ENCODE data around the gene RNF187. TPM values are rescaled to one million over a fixed set of nuclear protein-coding genes. Genes with fewer than 3 reads are reported as not detected.

The RNF187 gene
- total RNA-seq, 1 experiment from 2014 or later: 63.4 TPM

- Histone ChIP-seq H3K56ac (ENCODE audit: insufficient read length, low read depth, low read length) (no peak overlapping the region), H3K27ac (ENCODE audit: insufficient read length, low read depth, low read length) (no peak overlapping the region)
Measured at GRCh38 chr1:228450200-228450599, 37.0 kb upstream of the RNF187 start.

More at GRCh38 chr1:228450200-228450599, 37.0 kb upstream of the RNF187 start:
- no peaks in the 10 kb centered on the region for H3K23me2 ChIP-seq (ENCODE audit: insufficient read length, low read depth, low read length, poor library complexity, severe bottlenecking)
- no peak overlapping the region for H3K4me3 Mint-ChIP-seq
- H3K9me3 Mint-ChIP-seq: no peaks in the 10 kb centered on the region; a peak in 1 of 5 replicates
- peaks cover 57% of the 10 kb centered on the region for H3K27me3 Mint-ChIP-seq (ENCODE audit: low read depth)
- peaks cover 2% of the 10 kb centered on the region; the same call in 1 of the 2 replicates for H3K4me1 ChIP-seq (ENCODE audit: insufficient read depth, low read length)
- H3K9me3 ChIP-seq (ENCODE audit: control insufficient read depth, low read depth, low read length): no peaks in the 10 kb centered on the region
- peaks cover 15 to 16% of the 10 kb centered on the region in 2 experiments for H3K4me1 Mint-ChIP-seq
- H2BK120ac ChIP-seq (ENCODE audit: low read depth, low read length, poor library complexity, severe bottlenecking): no peak overlapping the region
- H3K14ac ChIP-seq (ENCODE audit: insufficient read depth, low read length): no peak overlapping the region
- H4K91ac ChIP-seq (ENCODE audit: insufficient read length, low read depth, low read length): no peak overlapping the region
- no peak overlapping the region for H2BK5ac ChIP-seq (ENCODE audit: insufficient read length, low read length)
- DNase-seq: no peak
- no CpG with 5 or more reads among the region's 11 CpGs for WGBS (ENCODE audit: extremely low coverage, insufficient read length, low lambda C conversion rate)
- H3K36me3 Mint-ChIP-seq (ENCODE audit: insufficient read depth in 1 of 3, low read depth in 3 of 3): peaks cover 4 to 8% (median 5%) of the 10 kb centered on the region in 3 experiments; a peak in 6 of 7 replicates
- H3K4ac ChIP-seq (ENCODE audit: low read depth, low read length): no peak overlapping the region
- no peak overlapping the region for H3K18ac ChIP-seq (ENCODE audit: insufficient read length, low read depth, low read length)
- H2AK5ac ChIP-seq (ENCODE audit: insufficient read length, low read length): no peak overlapping the region
- no peak overlapping the region for H2BK20ac ChIP-seq (ENCODE audit: low read depth, low read length, poor library complexity, severe bottlenecking)
- H3K79me1 ChIP-seq (ENCODE audit: insufficient read depth, low read depth, low read length, poor library complexity, severe bottlenecking): no peaks in the 10 kb centered on the region
- H4K8ac ChIP-seq (replicated peaks; ENCODE audit: insufficient read length, low read depth, low read length): no peak overlapping the region
- peaks cover 15% of the 10 kb centered on the region; the same call in 1 of the 2 replicates for H3K27me3 ChIP-seq (ENCODE audit: insufficient read depth, low read length)
- H4K5ac ChIP-seq (ENCODE audit: insufficient read length, low read depth, low read length): no peak overlapping the region
- H4K20me1 ChIP-seq (ENCODE audit: control insufficient read depth, insufficient read depth, insufficient read length): no peaks in the 10 kb centered on the region
- H3K79me2 ChIP-seq (ENCODE audit: insufficient read depth, low read length): no peaks in the 10 kb centered on the region
- TF ChIP-seq CTCF (conservative IDR thresholded peaks at IDR 0.05): no peak
- no peak overlapping the region for H3T11ph ChIP-seq (ENCODE audit: low read length)
- H2AFZ ChIP-seq (ENCODE audit: low read length): no peak overlapping the region
- no peak overlapping the region for H3K23ac ChIP-seq (ENCODE audit: insufficient read length, low read depth, low read length)
- H3K9ac ChIP-seq (ENCODE audit: extremely low read depth, insufficient read length, low read length): no peak overlapping the region
- H2BK15ac ChIP-seq (ENCODE audit: low read depth, low read length): no peak overlapping the region
- H3K27ac Mint-ChIP-seq: no peak overlapping the region
- H3K4me2 ChIP-seq (ENCODE audit: insufficient read depth, insufficient read length, low read length): no peak overlapping the region
- no peak overlapping the region for H2BK12ac ChIP-seq (ENCODE audit: insufficient read length, low read depth, low read length)

Data from H9 (cell line).